Fibroblast of mammary gland (primary cell): Measurements from ENCODE around the gene PM20D1.

Experiments
- DNase-seq: peaks from one replicate; pipeline ENCODE4 v3.0.0-alpha.2; 2010; ENCODE audit warnings: low read depth
- H3K4me3 ChIP-seq: 2 replicates; pipeline ENCODE4 v1.5.1; 2011; ENCODE audit warnings: low read depth, mild to moderate bottlenecking, low read length, moderate library complexity; ENCODE audit not compliant: control insufficient read depth
- TF ChIP-seq, protein P1 (sequence below): conservative IDR thresholded peaks from 2 replicates; pipeline ENCODE4 v1.5.1; 2011; ENCODE audit warnings: low read depth, low read length, inconsistent platforms; ENCODE audit not compliant: control insufficient read depth, insufficient read depth

Gene PM20D1

DNA sequence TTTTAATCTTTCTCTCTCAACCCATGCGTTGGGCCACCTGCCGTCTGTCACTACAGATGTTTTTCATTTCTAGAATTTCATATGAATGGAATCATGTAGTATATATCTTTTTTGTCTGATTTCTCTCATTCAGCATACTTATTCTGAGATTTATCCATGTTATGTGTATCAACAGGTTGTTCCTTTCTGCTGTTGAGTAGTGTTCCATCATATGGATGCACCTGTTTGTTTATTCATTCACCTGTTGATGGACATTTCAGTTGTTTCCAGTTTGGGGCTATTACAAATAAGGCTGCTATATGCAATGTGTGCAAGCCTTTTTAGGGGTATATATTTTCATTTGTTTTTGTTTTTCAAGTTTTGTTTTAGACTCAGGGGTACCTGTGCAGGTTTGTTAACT, 27.5 kb downstream of the PM20D1 start:
- DNase-seq, result no peak
- TF ChIP-seq, protein P1, sequence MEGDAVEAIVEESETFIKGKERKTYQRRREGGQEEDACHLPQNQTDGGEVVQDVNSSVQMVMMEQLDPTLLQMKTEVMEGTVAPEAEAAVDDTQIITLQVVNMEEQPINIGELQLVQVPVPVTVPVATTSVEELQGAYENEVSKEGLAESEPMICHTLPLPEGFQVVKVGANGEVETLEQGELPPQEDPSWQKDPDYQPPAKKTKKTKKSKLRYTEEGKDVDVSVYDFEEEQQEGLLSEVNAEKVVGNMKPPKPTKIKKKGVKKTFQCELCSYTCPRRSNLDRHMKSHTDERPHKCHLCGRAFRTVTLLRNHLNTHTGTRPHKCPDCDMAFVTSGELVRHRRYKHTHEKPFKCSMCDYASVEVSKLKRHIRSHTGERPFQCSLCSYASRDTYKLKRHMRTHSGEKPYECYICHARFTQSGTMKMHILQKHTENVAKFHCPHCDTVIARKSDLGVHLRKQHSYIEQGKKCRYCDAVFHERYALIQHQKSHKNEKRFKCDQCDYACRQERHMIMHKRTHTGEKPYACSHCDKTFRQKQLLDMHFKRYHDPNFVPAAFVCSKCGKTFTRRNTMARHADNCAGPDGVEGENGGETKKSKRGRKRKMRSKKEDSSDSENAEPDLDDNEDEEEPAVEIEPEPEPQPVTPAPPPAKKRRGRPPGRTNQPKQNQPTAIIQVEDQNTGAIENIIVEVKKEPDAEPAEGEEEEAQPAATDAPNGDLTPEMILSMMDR, result no peak
- H3K4me3 ChIP-seq, result no peak overlapping the region

DNA sequence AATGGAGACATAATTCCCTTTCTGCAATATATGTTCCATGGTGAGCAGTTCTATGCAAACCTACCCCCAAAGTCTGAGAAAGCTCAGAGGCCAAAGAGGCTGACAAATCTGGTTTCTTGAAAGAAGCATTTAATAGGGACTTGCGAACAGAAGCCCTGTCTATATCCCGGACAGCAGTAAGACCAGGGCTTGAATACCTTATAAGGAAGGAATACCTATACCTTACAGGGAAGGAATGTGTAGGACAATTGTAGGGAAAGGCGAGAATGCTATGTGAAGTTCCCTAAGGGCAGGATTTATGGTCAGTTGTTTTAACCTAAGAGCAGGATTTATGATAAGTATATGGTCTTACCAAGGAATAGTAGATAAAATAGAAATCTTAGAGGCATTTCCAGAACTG, 31.9 kb downstream of the PM20D1 start:
- TF ChIP-seq, protein P1, result no peak
- DNase-seq, result no peak
- no peak overlapping the region for H3K4me3 ChIP-seq

DNA sequence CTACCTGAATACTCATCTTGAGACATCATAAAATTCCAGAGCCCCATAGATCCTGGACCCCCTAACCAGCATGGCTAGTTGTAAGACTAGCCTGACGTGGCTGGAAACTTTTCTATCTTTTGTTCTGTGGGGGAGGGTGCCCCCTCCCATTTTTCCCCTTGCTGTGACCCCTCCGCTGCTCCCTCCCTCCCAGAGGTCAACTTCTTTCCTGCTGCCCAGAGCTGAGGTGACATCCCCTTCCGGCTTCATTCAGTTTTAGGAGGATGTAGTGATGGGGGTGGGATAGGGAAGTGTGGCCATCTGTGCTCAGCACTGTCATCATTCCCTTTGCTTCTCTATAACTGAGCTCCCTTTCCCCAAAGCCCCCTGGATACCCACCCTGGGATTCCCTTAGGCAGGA, 32.6 kb downstream of the PM20D1 start:
- DNase-seq, result no peak
- TF ChIP-seq, protein P1, result no peak

DNA sequence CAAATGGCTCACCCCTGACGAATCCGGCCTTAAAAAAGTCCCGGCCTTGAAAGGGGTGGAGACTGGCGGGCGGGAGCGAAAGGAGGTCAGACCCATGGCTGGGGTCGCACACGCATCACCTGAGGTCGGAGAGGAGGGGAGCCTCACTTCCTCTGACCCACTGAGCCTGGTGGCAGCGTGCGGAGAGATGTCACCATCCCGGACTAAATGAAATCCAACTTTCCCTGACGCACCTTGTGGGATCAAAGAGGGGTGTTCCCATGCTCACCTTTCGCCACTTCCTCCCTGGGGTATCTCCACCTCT, 36.2 kb downstream of the PM20D1 start:
- DNase-seq, result peak; percentile 64
- TF ChIP-seq, protein P1, result no peak
- peak overlapping the region; percentile 78 for H3K4me3 ChIP-seq

More for the DNA sequence above, 32.6 kb downstream of the PM20D1 start:
- H3K4me3 ChIP-seq, result no peak overlapping the region

DNA sequence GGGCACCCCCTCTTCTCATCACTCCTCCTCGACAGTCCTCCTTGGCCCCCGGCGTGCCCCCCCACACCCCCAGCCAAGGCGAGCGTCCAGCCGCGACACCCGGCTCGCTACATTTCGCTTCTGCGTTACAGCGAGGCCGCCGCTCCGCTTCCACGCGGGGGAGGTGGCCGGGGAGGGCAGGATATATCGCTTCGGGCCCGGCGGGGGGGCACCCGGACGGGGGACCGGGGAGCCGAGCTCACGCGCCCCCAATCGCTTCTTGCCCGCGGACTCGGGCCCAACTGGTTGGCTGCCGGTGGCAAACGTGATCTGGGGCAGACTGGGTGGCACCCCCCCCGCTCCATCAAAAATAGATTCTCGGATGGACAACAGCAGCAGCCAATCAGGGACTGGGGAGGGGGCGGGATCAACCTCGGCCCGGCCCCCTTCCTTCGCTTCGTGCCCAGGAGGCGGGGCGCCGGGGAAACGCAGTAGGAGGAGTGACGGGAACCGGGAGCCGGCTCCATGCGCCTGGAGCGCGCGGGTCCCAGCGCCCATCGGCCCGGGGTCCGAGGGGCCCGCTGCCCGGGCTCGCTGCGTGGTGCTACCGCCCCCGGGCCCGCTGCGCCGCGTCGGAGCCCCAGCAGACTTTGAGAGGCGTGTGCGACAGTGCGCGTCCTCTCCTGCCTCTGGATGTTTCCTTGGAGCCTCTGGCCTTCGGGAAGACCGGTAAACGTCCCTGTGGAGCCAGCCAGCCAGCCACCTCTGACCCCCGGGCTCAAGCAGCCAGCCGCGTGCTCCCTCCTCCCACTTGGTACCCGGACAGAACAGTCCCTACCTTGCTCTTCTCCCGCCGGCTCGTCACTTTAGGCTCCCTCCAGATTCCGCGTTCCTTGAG, 36.8 kb downstream of the PM20D1 start, which contains the start of gene SLC41A1:
TSS of gene SLC41A1 (minus strand) at position 321 of the 877 bp plus-strand sequence. CDS start 2,757 bp downstream, outside the sequence.
- H3K4me3 ChIP-seq, result peak within 1 kb of the TSS; percentile 78
- TF ChIP-seq, protein P1, result no peak
- peak; percentile 82 for DNase-seq

DNA sequence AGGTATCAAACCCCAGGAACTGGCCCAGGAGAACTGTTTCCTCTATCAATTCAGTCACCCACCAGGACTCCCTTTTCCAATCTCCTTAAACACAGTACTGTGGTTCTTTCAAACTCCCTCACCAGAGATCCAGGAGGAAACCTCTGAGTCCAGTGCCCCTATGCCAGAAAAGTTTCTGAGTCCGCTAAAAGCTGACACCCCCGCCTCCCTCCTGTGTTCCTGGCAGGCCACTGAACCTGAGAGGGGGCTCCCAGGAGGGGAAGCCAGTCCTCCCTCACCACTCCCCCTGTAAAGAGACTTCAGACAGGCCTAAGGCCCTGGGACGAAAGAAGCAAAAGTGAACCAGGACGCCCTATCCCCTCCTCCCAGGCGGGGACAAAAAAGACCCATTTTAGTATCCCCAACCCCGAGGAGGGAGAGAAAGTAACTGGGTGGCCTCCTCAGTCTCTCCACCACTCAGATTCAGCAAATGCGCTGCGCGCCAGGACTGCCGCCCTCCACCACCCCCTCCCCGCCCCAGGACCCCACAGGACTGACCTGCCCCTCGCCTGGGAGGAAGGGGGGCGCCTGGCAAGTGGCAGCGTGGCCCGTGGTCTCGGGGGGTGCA, 37.6 kb downstream of the PM20D1 start:
- TF ChIP-seq, protein P1, result no peak
- DNase-seq, result peak; percentile 14
- peak overlapping the region; percentile 78 for H3K4me3 ChIP-seq
